GM23338 (cell line): ENCODE measurements around the gene ENPP5. TPM values are rescaled to one million over a fixed set of nuclear protein-coding genes. Genes with fewer than 3 reads are reported as not detected.

Experiments
- ATAC-seq: fragments of 200-7000 bp; cut with Tn5 transposase; 3 replicates; pipeline ENCODE4 v1.9.1; 2020
- DNase-seq: peaks from one replicate; pipeline ENCODE4 v3.0.0-alpha.2; 2015; ENCODE audit warnings: low spot score
- H2AFZ ChIP-seq: fragments of 200-600 bp; sonication (generic); 2 replicates; pipeline ENCODE4 v1.8.0; 2016; ENCODE audit warnings: antibody characterized with exemption, mild to moderate bottlenecking, moderate library complexity
- H3F3A ChIP-seq: fragments of 200-600 bp; sonication (generic); replicated peaks from 2 replicates; pipeline ENCODE4 v1.8.0; 2017; ENCODE audit warnings: antibody characterized with exemption, mixed run types, low read depth
- H3K27ac ChIP-seq: fragments of 200-600 bp; sonication (generic); 2 replicates; pipeline ENCODE4 v1.6.1; 2016; ENCODE audit warnings: low read depth
- H3K27me3 ChIP-seq: fragments of 200-600 bp; sonication (generic); 2 replicates; pipeline ENCODE4 v1.8.0; 2016; ENCODE audit warnings: mild to moderate bottlenecking, mixed run types, moderate library complexity; ENCODE audit not compliant: insufficient read depth
- H3K36me3 ChIP-seq: fragments of 200-600 bp; sonication (generic); 2 replicates; pipeline ENCODE4 v1.8.0; 2016; ENCODE audit warnings: mild to moderate bottlenecking; ENCODE audit not compliant: insufficient read depth
- H3K4me1 ChIP-seq: fragments of 200-600 bp; sonication (generic); 2 replicates; pipeline ENCODE4 v1.8.0; 2016; ENCODE audit warnings: mild to moderate bottlenecking, moderate library complexity; ENCODE audit not compliant: insufficient read depth
- H3K4me2 ChIP-seq: fragments of 200-600 bp; sonication (generic); 2 replicates; pipeline ENCODE4 v1.7.1; 2017; ENCODE audit warnings: mixed run types
- H3K4me3 ChIP-seq: fragments of 200-600 bp; sonication (generic); 2 replicates; pipeline ENCODE4 v1.6.1; 2016; ENCODE audit warnings: mixed run types
- H3K79me2 ChIP-seq: fragments of 200-600 bp; sonication (generic); replicated peaks from 2 replicates; pipeline ENCODE4 v1.8.0; 2017; ENCODE audit warnings: mild to moderate bottlenecking; ENCODE audit not compliant: insufficient read depth
- H3K9me2 ChIP-seq: fragments of 200-600 bp; sonication (generic); 2 replicates; pipeline ENCODE4 v1.8.0; 2017; ENCODE audit not compliant: insufficient read depth
- H4K20me1 ChIP-seq: fragments of 200-600 bp; sonication (generic); replicated peaks from 2 replicates; pipeline ENCODE4 v1.8.0; 2017; ENCODE audit warnings: mild to moderate bottlenecking; ENCODE audit not compliant: insufficient read depth
- H3K27ac Mint-ChIP-seq: 2 replicates; pipeline ENCODE4 v1.8.0; 2020; ENCODE audit warnings: inconsistent platforms, mild to moderate bottlenecking, moderate library complexity, mixed read lengths
- H3K27me3 Mint-ChIP-seq: 3 replicates; pipeline ENCODE4 v1.8.0; 2022; ENCODE audit warnings: low read depth, mild to moderate bottlenecking, moderate library complexity, mixed read lengths, inconsistent platforms; ENCODE audit not compliant: insufficient read depth, poor library complexity
- H3K36me3 Mint-ChIP-seq: 3 replicates; pipeline ENCODE4 v1.8.0; 2021; ENCODE audit warnings: low read depth, mild to moderate bottlenecking, inconsistent platforms, moderate library complexity, mixed read lengths
- H3K4me1 Mint-ChIP-seq: 3 replicates; pipeline ENCODE4 v1.8.0; 2020; ENCODE audit warnings: mild to moderate bottlenecking, inconsistent platforms, mixed read lengths
- H3K4me3 Mint-ChIP-seq: 3 replicates; pipeline ENCODE4 v1.8.0; 2021; ENCODE audit warnings: moderate library complexity, mild to moderate bottlenecking, inconsistent platforms, mixed read lengths
- H3K9me3 Mint-ChIP-seq: 3 replicates; pipeline ENCODE4 v1.8.0; 2020; ENCODE audit warnings: moderate library complexity, mild to moderate bottlenecking, inconsistent platforms, mixed read lengths
- CREB1 ChIP-seq: fragments of 250-450 bp; sonication (Bioruptor Pico); IDR thresholded peaks from 2 replicates; pipeline ENCODE4 v1.5.0; 2020; ENCODE audit warnings: low read depth, mild to moderate bottlenecking, moderate library complexity
- EZH2 ChIP-seq: fragments of 200-600 bp; sonication (generic); IDR thresholded peaks from one replicate; pipeline ENCODE4 v1.8.0; 2017; ENCODE audit warnings: antibody characterized with exemption, mild to moderate bottlenecking, low read depth; ENCODE audit not compliant: unreplicated experiment
- EZH2phosphoT487 ChIP-seq: fragments of 200-600 bp; sonication (generic); IDR thresholded peaks from one replicate; pipeline ENCODE4 v1.8.1; 2018; ENCODE audit warnings: antibody characterized with exemption; ENCODE audit not compliant: unreplicated experiment
- JUNB ChIP-seq: IDR thresholded peaks from one replicate; pipeline ENCODE4 v1.6.1; 2016; ENCODE audit warnings: antibody characterized with exemption; ENCODE audit not compliant: unreplicated experiment
- NANOG ChIP-seq: IDR thresholded peaks from 2 replicates; pipeline ENCODE4 v1.6.1; 2016; ENCODE audit warnings: antibody characterized with exemption, borderline replicate concordance
- POLR2AphosphoS5 ChIP-seq: IDR thresholded peaks from 2 replicates; pipeline ENCODE4 v1.6.1; 2016; ENCODE audit warnings: antibody characterized with exemption, low read depth
- STAT1 ChIP-seq: IDR thresholded peaks from one replicate; pipeline ENCODE4 v1.6.1; 2016; ENCODE audit warnings: antibody characterized with exemption; ENCODE audit not compliant: unreplicated experiment
- ZNF114 ChIP-seq: fragments of 250-450 bp; sonication (Bioruptor Pico); IDR thresholded peaks from 2 replicates; pipeline ENCODE4 v1.5.0; 2020; ENCODE audit warnings: mild to moderate bottlenecking, moderate library complexity
- ZNF331 ChIP-seq: fragments of 250-450 bp; sonication (Bioruptor Pico); IDR thresholded peaks from 2 replicates; pipeline ENCODE4 v1.5.0; 2020; ENCODE audit warnings: low read depth, mild to moderate bottlenecking, moderate library complexity
- polyA plus RNA-seq: library from polyadenylated mRNA; unstranded; fragments of >200 nt; fragmentation: Nextera tagmentation; extraction: Ambion mirVana; gene quantifications from 2 replicates; pipeline ENCODE4 v1.2.1, GENCODE V29; 2016
- total RNA-seq: library from RNA; depleted of rRNA; stranded (reverse); fragments of >200 nt; shearing (Covaris generic); gene quantifications from 2 replicates; pipeline ENCODE4 v1.2.3, GENCODE V29; 2014
- TF ChIP-seq, protein P1 (sequence below), 2 experiments: fragments of 200-600 bp in 1 of 2; sonication (generic) in 1 of 2; conservative IDR thresholded peaks; 2 replicates each; pipeline versions ENCODE4 v1.5.1 to v1.6.1; 2016 to 2017; ENCODE audit warnings: antibody characterized with exemption in 2 of 2, low read depth in 2 of 2, mild to moderate bottlenecking in 2 of 2, moderate library complexity in 1 of 2
- TF ChIP-seq, protein P2 (sequence below): IDR thresholded peaks from 2 replicates; pipeline ENCODE4 v1.6.1; 2016; ENCODE audit warnings: antibody characterized with exemption
- TF ChIP-seq, protein P3 (sequence below): fragments of 250-450 bp; sonication (Bioruptor Pico); IDR thresholded peaks from 2 replicates; pipeline ENCODE4 v1.5.0; 2020; ENCODE audit warnings: mild to moderate bottlenecking, moderate library complexity

ENPP5 gene
- total and polyA plus RNA-seq, 2 experiments from 2014 or later = 8.5 to 13.0 TPM

DNA sequence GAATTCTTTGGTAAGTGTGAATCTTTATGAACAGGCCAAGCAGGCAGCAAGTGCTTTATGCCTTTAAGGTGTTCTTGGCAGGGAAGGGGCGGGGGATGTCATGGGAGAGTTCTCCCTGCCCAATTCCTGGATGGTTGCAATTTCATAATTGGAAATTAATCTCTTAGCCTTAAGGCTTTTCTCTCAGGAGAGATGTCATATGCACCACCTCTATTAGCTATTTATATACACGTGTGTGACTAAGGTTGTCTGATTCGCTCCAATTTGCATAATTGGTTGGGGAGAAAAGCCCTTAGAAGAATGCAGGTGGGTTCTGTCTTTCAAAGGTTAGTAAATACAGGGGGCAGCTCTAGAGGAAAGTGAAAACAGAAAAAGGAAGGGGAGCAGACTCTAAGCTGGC is 5.2 kb upstream of the ENPP5 start:
- no peak overlapping the region for H3K4me2 ChIP-seq
- ATAC-seq (no peak), DNase-seq (no peak)
- H3K36me3 ChIP-seq = no peaks in the 10 kb centered on the region
- H3K4me1 ChIP-seq = peaks cover 5% of the 10 kb centered on the region; the same call in 1 of the 2 replicates
- no peak for TF ChIP-seq CREB1 (CRISPR knock-in tag)
- H3K9me2 ChIP-seq = peaks cover 6% of the 10 kb centered on the region; the same call in 1 of the 2 replicates
- no peaks in the 10 kb centered on the region for H3K79me2 ChIP-seq
- H3F3A ChIP-seq = no peaks in the 10 kb centered on the region
- H3K4me3 Mint-ChIP-seq = no peak overlapping the region
- no peaks in the 10 kb centered on the region for H4K20me1 ChIP-seq
- peaks cover 4% of the 10 kb centered on the region for H3K27me3 Mint-ChIP-seq
- no peaks in the 10 kb centered on the region for H3K9me3 Mint-ChIP-seq
- no peak overlapping the region for H2AFZ ChIP-seq
- H3K27ac ChIP-seq = no peak overlapping the region
- H3K27me3 ChIP-seq = no peaks in the 10 kb centered on the region
- H3K4me3 ChIP-seq = no peak overlapping the region
- H3K36me3 Mint-ChIP-seq = no peaks in the 10 kb centered on the region
- H3K27ac Mint-ChIP-seq = no peak overlapping the region
- peaks cover 11% of the 10 kb centered on the region for H3K4me1 Mint-ChIP-seq

DNA sequence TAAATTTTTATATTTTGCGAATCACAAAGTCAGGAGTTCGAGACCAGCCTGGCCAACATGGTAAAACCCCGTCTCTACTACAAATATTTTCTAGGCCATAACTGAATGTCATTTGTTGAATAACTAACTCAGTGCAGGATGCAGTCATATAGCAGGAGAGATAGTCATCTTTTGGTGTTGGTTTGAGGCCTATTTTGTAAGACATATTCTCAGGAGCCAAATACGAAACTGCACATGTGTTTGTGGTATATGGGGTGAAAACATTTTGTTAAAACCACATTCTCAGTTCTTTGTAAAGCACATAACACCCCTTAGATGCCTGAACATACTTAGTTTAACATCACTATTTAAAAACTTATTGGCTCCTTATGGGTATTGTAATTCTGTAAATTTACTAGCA is 4.7 kb upstream of the ENPP5 start:
- Histone ChIP-seq H3K79me2 (no peaks in the 10 kb centered on the region), H3K27ac (no peak overlapping the region), H3K36me3 (no peaks in the 10 kb centered on the region), H3K4me1 (peaks cover 5% of the 10 kb centered on the region; the same call in 1 of the 2 replicates), H3F3A (no peaks in the 10 kb centered on the region), H3K4me3 (no peak overlapping the region), H3K4me2 (no peak overlapping the region), H2AFZ (no peak overlapping the region), H3K9me2 (peaks cover 6% of the 10 kb centered on the region; the same call in 1 of the 2 replicates), H4K20me1 (no peaks in the 10 kb centered on the region), H3K27me3 (no peaks in the 10 kb centered on the region)
- peaks cover 4% of the 10 kb centered on the region for H3K27me3 Mint-ChIP-seq
- H3K27ac Mint-ChIP-seq = no peak overlapping the region
- H3K36me3 Mint-ChIP-seq = no peaks in the 10 kb centered on the region
- H3K9me3 Mint-ChIP-seq = no peaks in the 10 kb centered on the region
- ATAC-seq = no peak
- no peak overlapping the region for H3K4me3 Mint-ChIP-seq
- no peak for DNase-seq
- peaks cover 11% of the 10 kb centered on the region for H3K4me1 Mint-ChIP-seq
- TF ChIP-seq, protein P1, sequence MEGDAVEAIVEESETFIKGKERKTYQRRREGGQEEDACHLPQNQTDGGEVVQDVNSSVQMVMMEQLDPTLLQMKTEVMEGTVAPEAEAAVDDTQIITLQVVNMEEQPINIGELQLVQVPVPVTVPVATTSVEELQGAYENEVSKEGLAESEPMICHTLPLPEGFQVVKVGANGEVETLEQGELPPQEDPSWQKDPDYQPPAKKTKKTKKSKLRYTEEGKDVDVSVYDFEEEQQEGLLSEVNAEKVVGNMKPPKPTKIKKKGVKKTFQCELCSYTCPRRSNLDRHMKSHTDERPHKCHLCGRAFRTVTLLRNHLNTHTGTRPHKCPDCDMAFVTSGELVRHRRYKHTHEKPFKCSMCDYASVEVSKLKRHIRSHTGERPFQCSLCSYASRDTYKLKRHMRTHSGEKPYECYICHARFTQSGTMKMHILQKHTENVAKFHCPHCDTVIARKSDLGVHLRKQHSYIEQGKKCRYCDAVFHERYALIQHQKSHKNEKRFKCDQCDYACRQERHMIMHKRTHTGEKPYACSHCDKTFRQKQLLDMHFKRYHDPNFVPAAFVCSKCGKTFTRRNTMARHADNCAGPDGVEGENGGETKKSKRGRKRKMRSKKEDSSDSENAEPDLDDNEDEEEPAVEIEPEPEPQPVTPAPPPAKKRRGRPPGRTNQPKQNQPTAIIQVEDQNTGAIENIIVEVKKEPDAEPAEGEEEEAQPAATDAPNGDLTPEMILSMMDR (conservative IDR thresholded peaks at IDR 0.05; ENCODE audit: low read depth in 2 of 2) = no peak
- TF ChIP-seq NANOG (no peak), EZH2 (no peak), POLR2AphosphoS5 (no peak), STAT1 (no peak), ZNF114 (CRISPR knock-in tag) (no peak), CREB1 (CRISPR knock-in tag) (no peak), JUNB (no peak), EZH2phosphoT487 (no peak), ZNF331 (no peak)
- TF ChIP-seq, protein P2, sequence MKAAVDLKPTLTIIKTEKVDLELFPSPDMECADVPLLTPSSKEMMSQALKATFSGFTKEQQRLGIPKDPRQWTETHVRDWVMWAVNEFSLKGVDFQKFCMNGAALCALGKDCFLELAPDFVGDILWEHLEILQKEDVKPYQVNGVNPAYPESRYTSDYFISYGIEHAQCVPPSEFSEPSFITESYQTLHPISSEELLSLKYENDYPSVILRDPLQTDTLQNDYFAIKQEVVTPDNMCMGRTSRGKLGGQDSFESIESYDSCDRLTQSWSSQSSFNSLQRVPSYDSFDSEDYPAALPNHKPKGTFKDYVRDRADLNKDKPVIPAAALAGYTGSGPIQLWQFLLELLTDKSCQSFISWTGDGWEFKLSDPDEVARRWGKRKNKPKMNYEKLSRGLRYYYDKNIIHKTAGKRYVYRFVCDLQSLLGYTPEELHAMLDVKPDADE = no peak
- TF ChIP-seq, protein P3, sequence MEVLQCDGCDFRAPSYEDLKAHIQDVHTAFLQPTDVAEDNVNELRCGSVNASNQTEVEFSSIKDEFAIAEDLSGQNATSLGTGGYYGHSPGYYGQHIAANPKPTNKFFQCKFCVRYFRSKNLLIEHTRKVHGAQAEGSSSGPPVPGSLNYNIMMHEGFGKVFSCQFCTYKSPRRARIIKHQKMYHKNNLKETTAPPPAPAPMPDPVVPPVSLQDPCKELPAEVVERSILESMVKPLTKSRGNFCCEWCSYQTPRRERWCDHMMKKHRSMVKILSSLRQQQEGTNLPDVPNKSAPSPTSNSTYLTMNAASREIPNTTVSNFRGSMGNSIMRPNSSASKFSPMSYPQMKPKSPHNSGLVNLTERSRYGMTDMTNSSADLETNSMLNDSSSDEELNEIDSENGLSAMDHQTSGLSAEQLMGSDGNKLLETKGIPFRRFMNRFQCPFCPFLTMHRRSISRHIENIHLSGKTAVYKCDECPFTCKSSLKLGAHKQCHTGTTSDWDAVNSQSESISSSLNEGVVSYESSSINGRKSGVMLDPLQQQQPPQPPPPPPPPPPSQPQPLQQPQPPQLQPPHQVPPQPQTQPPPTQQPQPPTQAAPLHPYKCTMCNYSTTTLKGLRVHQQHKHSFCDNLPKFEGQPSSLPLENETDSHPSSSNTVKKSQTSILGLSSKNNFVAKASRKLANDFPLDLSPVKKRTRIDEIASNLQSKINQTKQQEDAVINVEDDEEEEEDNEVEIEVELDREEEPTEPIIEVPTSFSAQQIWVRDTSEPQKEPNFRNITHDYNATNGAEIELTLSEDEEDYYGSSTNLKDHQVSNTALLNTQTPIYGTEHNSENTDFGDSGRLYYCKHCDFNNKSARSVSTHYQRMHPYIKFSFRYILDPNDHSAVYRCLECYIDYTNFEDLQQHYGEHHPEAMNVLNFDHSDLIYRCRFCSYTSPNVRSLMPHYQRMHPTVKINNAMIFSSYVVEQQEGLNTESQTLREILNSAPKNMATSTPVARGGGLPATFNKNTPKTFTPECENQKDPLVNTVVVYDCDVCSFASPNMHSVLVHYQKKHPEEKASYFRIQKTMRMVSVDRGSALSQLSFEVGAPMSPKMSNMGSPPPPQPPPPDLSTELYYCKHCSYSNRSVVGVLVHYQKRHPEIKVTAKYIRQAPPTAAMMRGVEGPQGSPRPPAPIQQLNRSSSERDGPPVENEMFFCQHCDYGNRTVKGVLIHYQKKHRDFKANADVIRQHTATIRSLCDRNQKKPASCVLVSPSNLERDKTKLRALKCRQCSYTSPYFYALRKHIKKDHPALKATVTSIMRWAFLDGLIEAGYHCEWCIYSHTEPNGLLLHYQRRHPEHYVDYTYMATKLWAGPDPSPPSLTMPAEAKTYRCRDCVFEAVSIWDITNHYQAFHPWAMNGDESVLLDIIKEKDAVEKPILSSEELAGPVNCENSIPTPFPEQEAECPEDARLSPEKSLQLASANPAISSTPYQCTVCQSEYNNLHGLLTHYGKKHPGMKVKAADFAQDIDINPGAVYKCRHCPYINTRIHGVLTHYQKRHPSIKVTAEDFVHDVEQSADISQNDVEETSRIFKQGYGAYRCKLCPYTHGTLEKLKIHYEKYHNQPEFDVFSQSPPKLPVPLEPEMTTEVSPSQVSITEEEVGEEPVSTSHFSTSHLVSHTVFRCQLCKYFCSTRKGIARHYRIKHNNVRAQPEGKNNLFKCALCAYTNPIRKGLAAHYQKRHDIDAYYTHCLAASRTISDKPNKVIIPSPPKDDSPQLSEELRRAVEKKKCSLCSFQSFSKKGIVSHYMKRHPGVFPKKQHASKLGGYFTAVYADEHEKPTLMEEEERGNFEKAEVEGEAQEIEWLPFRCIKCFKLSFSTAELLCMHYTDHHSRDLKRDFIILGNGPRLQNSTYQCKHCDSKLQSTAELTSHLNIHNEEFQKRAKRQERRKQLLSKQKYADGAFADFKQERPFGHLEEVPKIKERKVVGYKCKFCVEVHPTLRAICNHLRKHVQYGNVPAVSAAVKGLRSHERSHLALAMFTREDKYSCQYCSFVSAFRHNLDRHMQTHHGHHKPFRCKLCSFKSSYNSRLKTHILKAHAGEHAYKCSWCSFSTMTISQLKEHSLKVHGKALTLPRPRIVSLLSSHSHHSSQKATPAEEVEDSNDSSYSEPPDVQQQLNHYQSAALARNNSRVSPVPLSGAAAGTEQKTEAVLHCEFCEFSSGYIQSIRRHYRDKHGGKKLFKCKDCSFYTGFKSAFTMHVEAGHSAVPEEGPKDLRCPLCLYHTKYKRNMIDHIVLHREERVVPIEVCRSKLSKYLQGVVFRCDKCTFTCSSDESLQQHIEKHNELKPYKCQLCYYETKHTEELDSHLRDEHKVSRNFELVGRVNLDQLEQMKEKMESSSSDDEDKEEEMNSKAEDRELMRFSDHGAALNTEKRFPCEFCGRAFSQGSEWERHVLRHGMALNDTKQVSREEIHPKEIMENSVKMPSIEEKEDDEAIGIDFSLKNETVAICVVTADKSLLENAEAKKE (CRISPR knock-in tag) = no peak
